ENCODE results near the gene NACC1. TPM values are rescaled to one million over a fixed set of nuclear protein-coding genes. Genes with fewer than 3 reads are reported as not detected.
A peak's percentile ranks its signal among the peaks of the same experiment; 100 is the strongest.

The NACC1 gene
- total RNA-seq, 4 donors from 2014 or later = 23.8 to 55.2 (median 26.2) TPM

- TF ChIP-seq EP300 (IDR thresholded peaks at IDR 0.05) = no peak
- no peak for TF ChIP-seq POLR2AphosphoS5 (IDR thresholded peaks at IDR 0.05)
- TF ChIP-seq POLR2A (IDR thresholded peaks at IDR 0.05) = no peak
- no peak for TF ChIP-seq CTCF (IDR thresholded peaks at IDR 0.05)
- no peaks in the 10 kb centered on the region for H3K9me3 ChIP-seq
- peaks cover 0 to 67% of the 10 kb centered on the region in 2 donors for H3K36me3 ChIP-seq
- H3K27ac ChIP-seq = peak overlapping the region in 2 of 4 donors; percentile 85 to 89
- H3K27me3 ChIP-seq = no peaks in the 10 kb centered on the region
- no peak overlapping the region for H3K4me3 ChIP-seq
- no peak for ATAC-seq
- 83 to 90% methylated on average over 16 of the region's 37 CpGs for WGBS, 2 donors (ENCODE audit: low coverage in 1 of 2)
- peaks cover 0 to 72% (median 32%) of the 10 kb centered on the region in 3 donors for H3K4me1 ChIP-seq
Observed at GRCh38 chr19:13087795-13088537, 30.1 kb upstream of the NACC1 start.

GRCh38 chr19:13089139-13089856 is 28.8 kb upstream of the NACC1 start:
- ATAC-seq = no peak
- H3K4me1 ChIP-seq = peaks cover 0 to 72% (median 36%) of the 10 kb centered on the region in 3 donors

GRCh38 chr19:13089857-13090507 is 28.1 kb upstream of the NACC1 start:
- Histone ChIP-seq H3K9me3 (no peaks in the 10 kb centered on the region), H3K36me3 (peaks cover 0 to 57% of the 10 kb centered on the region in 2 donors), H3K27ac (peak overlapping the region in 3 of 4 donors; percentile 79 to 89 (median 85)), H3K27me3 (no peaks in the 10 kb centered on the region), H3K4me1 (peaks cover 0 to 77% (median 42%) of the 10 kb centered on the region in 3 donors), H3K4me3 (no peak overlapping the region)
- ATAC-seq = no peak
- TF ChIP-seq POLR2AphosphoS5 (IDR thresholded peaks at IDR 0.05) (no peak), POLR2A (IDR thresholded peaks at IDR 0.05) (no peak), CTCF (IDR thresholded peaks at IDR 0.05) (no peak), EP300 (IDR thresholded peaks at IDR 0.05) (no peak)
- WGBS, 2 donors (ENCODE audit: low coverage in 1 of 2) = no CpG with 5 or more reads among the region's 12 CpGs

More at GRCh38 chr19:13089139-13089856, 28.8 kb upstream of the NACC1 start:
- TF ChIP-seq CTCF (IDR thresholded peaks at IDR 0.05) (peak in 2 of 4 experiments; percentile 22 to 38), POLR2A (IDR thresholded peaks at IDR 0.05) (no peak), EP300 (IDR thresholded peaks at IDR 0.05) (no peak), POLR2AphosphoS5 (IDR thresholded peaks at IDR 0.05) (no peak)
- Histone ChIP-seq H3K27ac (peak overlapping the region in 3 of 4 donors; percentile 79 to 89 (median 85)), H3K4me3 (no peak overlapping the region), H3K27me3 (no peaks in the 10 kb centered on the region), H3K9me3 (no peaks in the 10 kb centered on the region), H3K36me3 (peaks cover 0 to 55% of the 10 kb centered on the region in 2 donors)
- WGBS, 2 donors (ENCODE audit: low coverage in 1 of 2) = no CpG with 5 or more reads among the region's 5 CpGs

- Histone ChIP-seq H3K36me3 (peaks cover 0 to 57% of the 10 kb centered on the region in 2 donors), H3K27ac (peak overlapping the region; percentile 21 to 89 (median 82)), H3K4me1 (peaks cover 0 to 77% (median 49%) of the 10 kb centered on the region in 3 donors), H3K27me3 (no peaks in the 10 kb centered on the region), H3K9me3 (no peaks in the 10 kb centered on the region), H3K4me3 (no peak overlapping the region)
- ATAC-seq = no peak
- no peak for TF ChIP-seq POLR2A (IDR thresholded peaks at IDR 0.05)
- no peak for TF ChIP-seq EP300 (IDR thresholded peaks at IDR 0.05)
- no peak for TF ChIP-seq POLR2AphosphoS5 (IDR thresholded peaks at IDR 0.05)
- TF ChIP-seq CTCF (IDR thresholded peaks at IDR 0.05) = no peak
- no CpG with 5 or more reads among the region's 10 CpGs for WGBS, 2 donors (ENCODE audit: low coverage in 1 of 2)
Observed at GRCh38 chr19:13090511-13091231, 27.4 kb upstream of the NACC1 start.
